Left kidney (tissue), 2 donors: ENCODE measurements around the gene EGLN1. TPM values are rescaled to one million over a fixed set of nuclear protein-coding genes. Genes with fewer than 3 reads are reported as not detected.

Experiments
- DNase-seq: peaks from one replicate; pipeline ENCODE4 v3.0.0-alpha.2; 2013
- polyA plus RNA-seq: library from polyadenylated mRNA; unstranded; fragments of 120-200 nt; gene quantifications from one replicate; pipeline ENCODE4 v1.2.1, GENCODE V29; 2013; ENCODE audit not compliant: insufficient read length

EGLN1 gene
- polyA plus RNA-seq, 1 donor, result 39.7 TPM

- DNase-seq, result no peak
These were observed 89.3 kb downstream of the EGLN1 start for GRCh38 chr1:231332761-231333160.

- no peak for DNase-seq
These were observed 92.6 kb downstream of the EGLN1 start for GRCh38 chr1:231329483-231329882.

- DNase-seq, result no peak
These were observed 94.5 kb downstream of the EGLN1 start for GRCh38 chr1:231327617-231328016.

GRCh38 chr1:231326248-231326647 is 95.8 kb downstream of the EGLN1 start:
- no peak for DNase-seq

GRCh38 chr1:231324660-231325059 is 97.4 kb downstream of the EGLN1 start:
- no peak for DNase-seq

GRCh38 chr1:231322880-231323530 is 99.1 kb downstream of the EGLN1 start:
- DNase-seq, result no peak

- no peak for DNase-seq
These were observed 103.0 kb downstream of the EGLN1 start for GRCh38 chr1:231319080-231319479.

- no peak for DNase-seq
These were observed 103.5 kb downstream of the EGLN1 start for GRCh38 chr1:231318568-231318967.

GRCh38 chr1:231318015-231318355 is 104.1 kb downstream of the EGLN1 start:
- DNase-seq, result no peak

- no peak for DNase-seq
These were observed 104.6 kb downstream of the EGLN1 start for GRCh38 chr1:231317306-231318014.

- DNase-seq, result no peak
These were observed 106.2 kb downstream of the EGLN1 start for GRCh38 chr1:231315887-231316286.

Other genes starting within 250 kb of the EGLN1 start
- 82.2 TPM for gene GNPAT, start 181.1 kb downstream of the EGLN1 start, polyA plus RNA-seq
- gene EXOC8, start 84.4 kb downstream of the EGLN1 start, polyA plus RNA-seq, result 13.2 TPM
- gene SPRTN, start 84.0 kb downstream of the EGLN1 start, polyA plus RNA-seq, result 15.5 TPM
- gene TSNAX, start 106.4 kb upstream of the EGLN1 start, polyA plus RNA-seq, result 65.5 TPM
- gene DISC1, start 204.5 kb upstream of the EGLN1 start, polyA plus RNA-seq, result 5.4 TPM